HepG2 (cell line): ENCODE measurements around the gene ANKRD65. TPM values are rescaled to one million over a fixed set of nuclear protein-coding genes. Genes with fewer than 3 reads are reported as not detected.
A peak's percentile ranks its signal among the peaks of the same experiment; 100 is the strongest.

ENCODE experiments used
- ARNTL ChIP-seq: sonication (generic); formaldehyde crosslinking; IDR thresholded peaks from 2 replicates; pipeline ENCODE4 v1.4.0; 2020; ENCODE audit warnings: mild to moderate bottlenecking, missing genetic modification reagents
- CC2D1A ChIP-seq: sonication (generic); formaldehyde crosslinking; IDR thresholded peaks from 2 replicates; pipeline ENCODE4 v1.8.1; 2023; ENCODE audit warnings: mild to moderate bottlenecking, missing genetic modification reagents
- FOXK1 ChIP-seq: sonication (generic); formaldehyde crosslinking; IDR thresholded peaks from 2 replicates; pipeline ENCODE4 v1.4.0; 2020; ENCODE audit warnings: low read depth, missing genetic modification reagents, borderline replicate concordance
- MLXIP ChIP-seq: sonication (generic); formaldehyde crosslinking; IDR thresholded peaks from 2 replicates; pipeline ENCODE4 v1.9.0; 2021; ENCODE audit warnings: missing genetic modification reagents, borderline replicate concordance
- MXI1 ChIP-seq: IDR thresholded peaks from 3 replicates; pipeline ENCODE4 v1.6.1; 2012; ENCODE audit warnings: low read depth, low read length, inconsistent platforms, borderline replicate concordance
- NFATC3 ChIP-seq: sonication (generic); formaldehyde crosslinking; IDR thresholded peaks from 2 replicates; pipeline ENCODE4 v1.5.1; 2020; ENCODE audit warnings: mild to moderate bottlenecking, missing genetic modification reagents
- NR3C1 ChIP-seq: sonication (generic); formaldehyde crosslinking; IDR thresholded peaks from 2 replicates; pipeline ENCODE4 v1.4.0; 2020; ENCODE audit warnings: missing genetic modification reagents
- PATZ1 ChIP-seq: sonication (generic); formaldehyde crosslinking; IDR thresholded peaks from 2 replicates; pipeline ENCODE4 v1.4.0; 2020; ENCODE audit warnings: missing genetic modification reagents
- RXRA ChIP-seq: sonication (generic); formaldehyde crosslinking; IDR thresholded peaks from 2 replicates; pipeline ENCODE4 v1.5.1; 2020; ENCODE audit warnings: missing genetic modification reagents
- SMAD1 ChIP-seq: sonication (generic); formaldehyde crosslinking; IDR thresholded peaks from 2 replicates; pipeline ENCODE4 v1.4.0; 2020; ENCODE audit warnings: missing genetic modification reagents, low read depth, mild to moderate bottlenecking, borderline replicate concordance
- SNAPC2 ChIP-seq: sonication (generic); formaldehyde crosslinking; IDR thresholded peaks from 2 replicates; pipeline ENCODE4 v1.8.1; 2022; ENCODE audit warnings: mild to moderate bottlenecking, missing genetic modification reagents
- SRSF1 ChIP-seq: fragments of 200-400 bp; formaldehyde crosslinking; optimal IDR thresholded peaks from 2 replicates; pipeline ENCODE3; 2017; ENCODE audit warnings: mild to moderate bottlenecking, low read depth, low read length, moderate library complexity
- ZBTB37 ChIP-seq: sonication (generic); formaldehyde crosslinking; IDR thresholded peaks from 2 replicates; pipeline ENCODE4 v1.4.0; 2020; ENCODE audit warnings: mild to moderate bottlenecking, missing genetic modification reagents
- ZNF24 ChIP-seq: fragments of 450-650 bp; IDR thresholded peaks from 2 replicates; pipeline ENCODE4 v1.6.1; 2017; ENCODE audit warnings: antibody characterized with exemption, mild to moderate bottlenecking
- ZSCAN25 ChIP-seq: sonication (generic); formaldehyde crosslinking; IDR thresholded peaks from 2 replicates; pipeline ENCODE4 v1.8.0; 2022; ENCODE audit warnings: mild to moderate bottlenecking, missing genetic modification reagents
- polyA plus RNA-seq, 8 experiments: library from polyadenylated mRNA; depleted of rRNA in 3 of 8; stranded (reverse) in 7 of 8; unstranded in 1 of 8; fragments of >200 nt; fragmentation: Illumina TruSeq in 4 of 8; extraction: Trizol in 4 of 8; gene quantifications; 2 replicates each; pipeline versions ENCODE4 v1.2.1 to v1.2.3, GENCODE V29; 2011 to 2016; ENCODE audit warnings: low read depth in 4 of 8, missing spikeins in 1 of 8, mixed read lengths in 1 of 8; ENCODE audit not compliant: insufficient read depth in 1 of 8
- total RNA-seq, 5 experiments: library from RNA; depleted of rRNA; stranded (reverse); fragments of >200 nt; fragmentation: Illumina TruSeq; extraction: Trizol; gene quantifications; 2 replicates each; pipeline ENCODE4 v1.2.3, GENCODE V29; 2016; ENCODE audit warnings: low read depth in 1 of 5
- TF ChIP-seq, protein P1 (sequence below): sonication (generic); formaldehyde crosslinking; IDR thresholded peaks from 2 replicates; pipeline ENCODE4 v1.4.0; 2020; ENCODE audit warnings: mild to moderate bottlenecking, missing genetic modification reagents
- TF ChIP-seq, protein P2 (sequence below): sonication (generic); formaldehyde crosslinking; IDR thresholded peaks from 2 replicates; pipeline ENCODE4 v1.5.1; 2020; ENCODE audit warnings: missing genetic modification reagents, mild to moderate bottlenecking, borderline replicate concordance
- TF ChIP-seq, protein P3 (sequence below): sonication (generic); formaldehyde crosslinking; IDR thresholded peaks from 2 replicates; pipeline ENCODE4 v1.5.0; 2020; ENCODE audit warnings: missing genetic modification reagents

The ANKRD65 gene
- total and polyA plus RNA-seq, 2 of the 13 experiments (the other 11 are each of a cell fraction or from before 2014, with no cell fraction given): 12.1 to 30.1 TPM

DNA sequence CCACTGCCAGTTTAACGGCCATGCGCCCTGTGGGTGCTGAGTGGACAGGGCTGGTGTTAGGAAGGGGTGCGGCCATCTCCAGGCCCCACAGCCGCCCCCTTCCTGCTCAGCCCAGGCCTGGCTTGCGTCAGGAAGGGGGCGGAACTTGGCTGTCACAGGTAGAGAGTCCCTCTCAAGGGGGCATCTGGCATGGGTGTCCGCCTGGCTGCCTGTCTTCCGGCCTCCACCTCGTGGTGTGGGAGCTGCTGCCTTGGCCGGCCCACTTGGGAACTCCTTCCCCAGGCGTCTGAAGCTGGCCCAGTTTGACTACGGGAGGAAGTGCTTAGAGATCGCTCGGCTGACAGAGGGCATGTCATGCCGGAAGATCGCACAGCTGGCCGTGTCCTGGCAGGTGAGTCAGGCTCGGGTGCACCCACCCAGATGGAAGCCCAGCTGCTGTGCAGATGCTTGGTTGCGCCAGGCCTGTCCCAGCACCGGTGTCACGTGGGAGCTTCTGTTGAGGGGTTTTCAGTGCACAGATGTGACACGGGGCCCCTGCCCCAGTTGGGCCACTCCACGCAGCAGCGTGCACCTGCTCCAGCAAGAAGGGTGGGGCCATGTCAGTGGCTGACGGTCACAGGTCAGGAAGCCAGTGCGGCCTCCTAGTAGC lies 41.4 kb upstream of the ANKRD65 start (continued):
- TF ChIP-seq, protein P1, sequence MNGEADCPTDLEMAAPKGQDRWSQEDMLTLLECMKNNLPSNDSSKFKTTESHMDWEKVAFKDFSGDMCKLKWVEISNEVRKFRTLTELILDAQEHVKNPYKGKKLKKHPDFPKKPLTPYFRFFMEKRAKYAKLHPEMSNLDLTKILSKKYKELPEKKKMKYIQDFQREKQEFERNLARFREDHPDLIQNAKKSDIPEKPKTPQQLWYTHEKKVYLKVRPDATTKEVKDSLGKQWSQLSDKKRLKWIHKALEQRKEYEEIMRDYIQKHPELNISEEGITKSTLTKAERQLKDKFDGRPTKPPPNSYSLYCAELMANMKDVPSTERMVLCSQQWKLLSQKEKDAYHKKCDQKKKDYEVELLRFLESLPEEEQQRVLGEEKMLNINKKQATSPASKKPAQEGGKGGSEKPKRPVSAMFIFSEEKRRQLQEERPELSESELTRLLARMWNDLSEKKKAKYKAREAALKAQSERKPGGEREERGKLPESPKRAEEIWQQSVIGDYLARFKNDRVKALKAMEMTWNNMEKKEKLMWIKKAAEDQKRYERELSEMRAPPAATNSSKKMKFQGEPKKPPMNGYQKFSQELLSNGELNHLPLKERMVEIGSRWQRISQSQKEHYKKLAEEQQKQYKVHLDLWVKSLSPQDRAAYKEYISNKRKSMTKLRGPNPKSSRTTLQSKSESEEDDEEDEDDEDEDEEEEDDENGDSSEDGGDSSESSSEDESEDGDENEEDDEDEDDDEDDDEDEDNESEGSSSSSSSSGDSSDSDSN: peak; percentile 48; the same call in 1 of the 2 replicates
- TF ChIP-seq NFATC3 (CRISPR knock-in tag) (0 out of 2 replicates have a peak, but pooled peaks have one; percentile 49), FOXK1 (CRISPR knock-in tag) (no peak), SRSF1 (no peak), NR3C1 (CRISPR knock-in tag) (no peak), CC2D1A (CRISPR knock-in tag) (no peak), ZSCAN25 (peak; percentile 62; the same call in 1 of the 2 replicates), MLXIP (CRISPR knock-in tag) (no peak), ZNF24 (no peak), PATZ1 (no peak; the same call in 1 of the 2 replicates), ZBTB37 (CRISPR knock-in tag) (no peak), SMAD1 (CRISPR knock-in tag) (0 out of 2 replicates have a peak, but pooled peaks have one; percentile 44), SNAPC2 (no peak), ARNTL (CRISPR knock-in tag) (0 out of 2 replicates have a peak, but pooled peaks have one; percentile 47), RXRA (0 out of 2 replicates have a peak, but pooled peaks have one; percentile 23), MXI1 (peak; percentile 54; the same call in 1 of the 3 replicates)
- TF ChIP-seq, protein P2, sequence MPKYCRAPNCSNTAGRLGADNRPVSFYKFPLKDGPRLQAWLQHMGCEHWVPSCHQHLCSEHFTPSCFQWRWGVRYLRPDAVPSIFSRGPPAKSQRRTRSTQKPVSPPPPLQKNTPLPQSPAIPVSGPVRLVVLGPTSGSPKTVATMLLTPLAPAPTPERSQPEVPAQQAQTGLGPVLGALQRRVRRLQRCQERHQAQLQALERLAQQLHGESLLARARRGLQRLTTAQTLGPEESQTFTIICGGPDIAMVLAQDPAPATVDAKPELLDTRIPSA (CRISPR knock-in tag): no peak
- TF ChIP-seq, protein P3, sequence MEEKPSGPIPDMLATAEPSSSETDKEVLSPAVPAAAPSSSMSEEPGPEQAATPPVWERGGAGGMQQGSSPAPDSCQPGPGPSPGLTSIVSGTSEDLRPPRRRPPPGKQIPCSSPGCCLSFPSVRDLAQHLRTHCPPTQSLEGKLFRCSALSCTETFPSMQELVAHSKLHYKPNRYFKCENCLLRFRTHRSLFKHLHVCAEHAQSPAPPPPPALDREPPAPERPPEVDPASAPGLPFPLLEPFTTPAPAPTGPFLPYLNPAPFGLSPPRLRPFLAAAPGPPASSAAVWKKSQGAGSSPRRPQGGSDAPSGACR (CRISPR knock-in tag): no peak
